Transverse colon (tissue), 4 donors: ENCODE measurements around the gene SLC45A1.

Source experiments
- CTCF ChIP-seq, 5 experiments: fragments of 200-600 bp in 3 of 5; fragments of 450-650 bp in 2 of 5; sonication (generic) in 3 of 5; IDR thresholded peaks; 1 replicate in 2 of 5; 2 replicates in 3 of 5; pipeline ENCODE4 v1.5.1; 2016 to 2017; ENCODE audit warnings: antibody characterized with exemption in 5 of 5, inconsistent platforms in 3 of 5, mild to moderate bottlenecking in 2 of 5, moderate library complexity in 1 of 5
- EP300 ChIP-seq: sonication (generic); formaldehyde crosslinking; IDR thresholded peaks from one replicate; pipeline ENCODE4 v1.6.1; 2017; ENCODE audit warnings: antibody characterized with exemption, low read depth
- POLR2A ChIP-seq: fragments of 450-650 bp; IDR thresholded peaks from one replicate; pipeline ENCODE4 v1.6.1; 2016; ENCODE audit warnings: antibody characterized with exemption, mild to moderate bottlenecking, moderate library complexity
- POLR2AphosphoS5 ChIP-seq, 3 donors: sonication (generic); formaldehyde crosslinking; IDR thresholded peaks; one replicate each; pipeline ENCODE4 v1.6.1; 2016; ENCODE audit warnings: antibody characterized with exemption in 3 of 3

- no peak for TF ChIP-seq CTCF (IDR thresholded peaks at IDR 0.05)
- TF ChIP-seq POLR2A, result no peak
- TF ChIP-seq POLR2AphosphoS5 (IDR thresholded peaks at IDR 0.05), result no peak
- TF ChIP-seq EP300, result no peak
These were observed 10.4 kb downstream of the SLC45A1 start for GRCh38 chr1:8328271-8328670.
